ENCODE results near the gene LHPP.

GRCh38 chr10:124612611-124613498, 151.2 kb downstream of the LHPP start:
- TF ChIP-seq EZH2 (IDR thresholded peaks at IDR 0.05; ENCODE audit: low read length, missing control alignments) (no peak), CTCF (conservative IDR thresholded peaks at IDR 0.05 in 1 of 2, IDR thresholded peaks at IDR 0.05 in 1 of 2; ENCODE audit: low read depth in 1 of 2, low read length in 2 of 2) (no peak)
